PC-3 (cell line): ENCODE data around the gene DDO. TPM values are rescaled to one million over a fixed set of nuclear protein-coding genes. Genes with fewer than 3 reads are reported as not detected.

Experiments
- ATAC-seq: fragments of 200-7000 bp; cut with Tn5 transposase; 2 replicates; pipeline ENCODE4 v1.9.1; 2020; ENCODE audit warnings: mild to moderate bottlenecking, moderate library complexity
- BruUV-seq: library from RNA; stranded (reverse); fragments of 400-500 nt; replicated peaks from 2 replicates; lab custom pipeline; 2021; lab: Mats Ljungman, UMichigan
- CTCF ChIA-PET: fragments of 300-600 bp; sonication (Branson Sonifier 250); formaldehyde crosslinking; loops from one replicate; lab custom pipeline; 2022; ENCODE audit warnings: antibody characterized with exemption; lab: Charles Lee
- POLR2A ChIA-PET: fragments of 300-600 bp; sonication (Branson Sonifier 250); formaldehyde crosslinking; loops from one replicate; lab custom pipeline; 2022; ENCODE audit warnings: antibody characterized with exemption; ENCODE audit not compliant: unreplicated experiment; lab: Charles Lee
- DNase-seq: peaks from one replicate; pipeline ENCODE4 v3.0.0-alpha.2; 2015
- H2AFZ ChIP-seq: fragments of 300-600 bp; sonication (generic); 2 replicates; pipeline ENCODE4 v1.6.0; 2016; ENCODE audit warnings: antibody characterized with exemption, low read length
- H3F3A ChIP-seq: fragments of 300-600 bp; sonication (generic); one replicate; pipeline ENCODE4 v1.6.0; 2017; ENCODE audit warnings: antibody characterized with exemption, low read length, control low read depth, mild to moderate bottlenecking; ENCODE audit not compliant: unreplicated experiment
- H3K27ac ChIP-seq: fragments of 300-600 bp; sonication (generic); 2 replicates; pipeline ENCODE4 v1.5.1; 2016; ENCODE audit warnings: mild to moderate bottlenecking, low read length
- H3K27me3 ChIP-seq: fragments of 300-600 bp; sonication (generic); 2 replicates; pipeline ENCODE4 v1.6.1; 2016; ENCODE audit warnings: low read length, mixed read lengths
- H3K36me3 ChIP-seq: fragments of 300-600 bp; sonication (generic); 2 replicates; pipeline ENCODE4 v1.6.1; 2016; ENCODE audit warnings: low read depth, mixed run types, low read length, mixed read lengths
- H3K4me1 ChIP-seq: fragments of 300-600 bp; sonication (generic); 2 replicates; pipeline ENCODE4 v1.5.1; 2016; ENCODE audit warnings: low read length; ENCODE audit not compliant: insufficient read depth
- H3K4me2 ChIP-seq: fragments of 300-600 bp; sonication (generic); 2 replicates; pipeline ENCODE4 v1.6.0; 2016; ENCODE audit warnings: low read length
- H3K4me3 ChIP-seq: fragments of 300-600 bp; sonication (generic); 2 replicates; pipeline ENCODE4 v1.5.1; 2016; ENCODE audit warnings: mild to moderate bottlenecking, low read length, mixed read lengths
- H3K79me2 ChIP-seq: fragments of 300-600 bp; sonication (generic); 2 replicates; pipeline ENCODE4 v1.6.1; 2017; ENCODE audit warnings: low read length, mixed read lengths
- H3K9ac ChIP-seq: fragments of 300-600 bp; sonication (generic); 2 replicates; pipeline ENCODE4 v1.6.0; 2016; ENCODE audit warnings: mild to moderate bottlenecking, low read length
- H3K9me2 ChIP-seq: fragments of 300-600 bp; sonication (generic); replicated peaks from 2 replicates; pipeline ENCODE4 v1.6.1; 2016; ENCODE audit warnings: mixed run types, low read length, mixed read lengths
- H3K9me3 ChIP-seq: fragments of 300-600 bp; sonication (generic); 2 replicates; pipeline ENCODE4 v1.6.1; 2016; ENCODE audit warnings: low read length, mixed read lengths
- H4K20me1 ChIP-seq: fragments of 300-600 bp; sonication (generic); 2 replicates; pipeline ENCODE4 v1.6.1; 2016; ENCODE audit warnings: low read length, mixed read lengths
- EZH2 ChIP-seq: fragments of 300-600 bp; sonication (generic); IDR thresholded peaks from one replicate; pipeline ENCODE4 v1.6.1; 2017; ENCODE audit warnings: antibody characterized with exemption, mild to moderate bottlenecking, low read length; ENCODE audit not compliant: unreplicated experiment
- EZH2phosphoT487 ChIP-seq: fragments of 300-600 bp; sonication (generic); IDR thresholded peaks from 2 replicates; pipeline ENCODE4 v1.6.1; 2018; ENCODE audit warnings: mild to moderate bottlenecking, antibody characterized with exemption, low read length, borderline replicate concordance
- intact Hi-C: fragments of 100-400 bp; cut with micrococcal nuclease; formaldehyde crosslinking; loops from 2 replicates; pipeline ENCODE4 v1.9.0; 2023
- total RNA-seq: library from RNA; depleted of rRNA; stranded (reverse); fragments of >200 nt; gene quantifications from 2 replicates; pipeline ENCODE4 v1.2.3, GENCODE V29; 2014
- TF ChIP-seq, protein P1 (sequence below): fragments of 300-600 bp; sonication (generic); conservative IDR thresholded peaks from 2 replicates; pipeline ENCODE4 v1.5.1; 2017; ENCODE audit warnings: antibody characterized with exemption, low read depth, mild to moderate bottlenecking, low read length

The DDO gene
- total RNA-seq, 1 experiment from 2014 or later: not detected

DNA sequence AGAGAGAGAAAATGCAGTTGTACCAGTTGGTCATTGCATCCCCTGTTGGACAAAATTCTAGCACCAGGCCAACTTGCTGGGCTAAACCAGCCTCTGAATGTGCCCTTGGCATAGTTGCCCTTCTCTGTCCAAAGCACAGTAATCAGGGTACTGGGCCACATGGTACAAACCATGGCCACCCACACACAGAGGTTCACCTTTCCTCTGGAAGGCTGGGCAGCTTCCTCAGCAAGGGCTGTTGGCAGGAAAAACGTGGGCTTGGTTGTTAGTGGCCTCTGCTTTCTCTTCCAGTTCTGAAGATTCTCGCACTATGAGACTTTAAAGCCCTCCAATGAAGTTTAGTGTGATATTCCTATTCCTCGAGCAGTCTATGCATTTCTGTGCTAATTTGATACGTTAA lies 706 bp downstream of the DDO start:
- no peaks in the 10 kb centered on the region for H3K79me2 ChIP-seq
- no peak for DNase-seq
- no peak overlapping the region for H3K4me3 ChIP-seq
- H3K36me3 ChIP-seq: no peaks in the 10 kb centered on the region
- ATAC-seq: no peak
- H3K27ac ChIP-seq: no peak overlapping the region
- no peaks in the 10 kb centered on the region for H3K9me3 ChIP-seq
- no peak overlapping the region for H3K4me2 ChIP-seq
- no peaks in the 10 kb centered on the region for H3K27me3 ChIP-seq
- no peak overlapping the region for H3K9ac ChIP-seq
- no peaks in the 10 kb centered on the region for H3K9me2 ChIP-seq
- H3K4me1 ChIP-seq: no peaks in the 10 kb centered on the region
- H4K20me1 ChIP-seq: no peaks in the 10 kb centered on the region
- BruUV-seq: no TSS peak
- H2AFZ ChIP-seq: no peak overlapping the region
- H3F3A ChIP-seq: no peaks in the 10 kb centered on the region
- CTCF ChIA-PET: no interaction called here
- intact Hi-C loops: no loop called here
- no peak for TF ChIP-seq EZH2phosphoT487
- no peak for TF ChIP-seq EZH2
- TF ChIP-seq, protein P1, sequence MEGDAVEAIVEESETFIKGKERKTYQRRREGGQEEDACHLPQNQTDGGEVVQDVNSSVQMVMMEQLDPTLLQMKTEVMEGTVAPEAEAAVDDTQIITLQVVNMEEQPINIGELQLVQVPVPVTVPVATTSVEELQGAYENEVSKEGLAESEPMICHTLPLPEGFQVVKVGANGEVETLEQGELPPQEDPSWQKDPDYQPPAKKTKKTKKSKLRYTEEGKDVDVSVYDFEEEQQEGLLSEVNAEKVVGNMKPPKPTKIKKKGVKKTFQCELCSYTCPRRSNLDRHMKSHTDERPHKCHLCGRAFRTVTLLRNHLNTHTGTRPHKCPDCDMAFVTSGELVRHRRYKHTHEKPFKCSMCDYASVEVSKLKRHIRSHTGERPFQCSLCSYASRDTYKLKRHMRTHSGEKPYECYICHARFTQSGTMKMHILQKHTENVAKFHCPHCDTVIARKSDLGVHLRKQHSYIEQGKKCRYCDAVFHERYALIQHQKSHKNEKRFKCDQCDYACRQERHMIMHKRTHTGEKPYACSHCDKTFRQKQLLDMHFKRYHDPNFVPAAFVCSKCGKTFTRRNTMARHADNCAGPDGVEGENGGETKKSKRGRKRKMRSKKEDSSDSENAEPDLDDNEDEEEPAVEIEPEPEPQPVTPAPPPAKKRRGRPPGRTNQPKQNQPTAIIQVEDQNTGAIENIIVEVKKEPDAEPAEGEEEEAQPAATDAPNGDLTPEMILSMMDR: no peak
- POLR2A ChIA-PET: no interaction called here

- no peak overlapping the region for H2AFZ ChIP-seq
- DNase-seq: no peak
- ATAC-seq: no peak
- no peaks in the 10 kb centered on the region for H3K9me3 ChIP-seq
- H3K27ac ChIP-seq: no peak overlapping the region
- H3K27me3 ChIP-seq: peaks cover 10% of the 10 kb centered on the region; the same call in 1 of the 2 replicates
- no peak overlapping the region for H3K4me3 ChIP-seq
- H3K9me2 ChIP-seq: no peaks in the 10 kb centered on the region
- no TSS peak for BruUV-seq
- no peaks in the 10 kb centered on the region for H4K20me1 ChIP-seq
- no peak overlapping the region for H3K4me2 ChIP-seq
- intact Hi-C loops: no loop called here
- no peaks in the 10 kb centered on the region for H3K36me3 ChIP-seq
- TF ChIP-seq EZH2: no peak
- TF ChIP-seq, protein P1: no peak
- no peak for TF ChIP-seq EZH2phosphoT487
- no peaks in the 10 kb centered on the region for H3F3A ChIP-seq
- ChIA-PET POLR2A (no interaction called here), CTCF (no interaction called here)
- no peaks in the 10 kb centered on the region for H3K4me1 ChIP-seq
- H3K79me2 ChIP-seq: no peaks in the 10 kb centered on the region
- H3K9ac ChIP-seq: no peak overlapping the region
These were observed 3.0 kb downstream of the DDO start for GRCh38 chr6:110412360-110412759.

DNA sequence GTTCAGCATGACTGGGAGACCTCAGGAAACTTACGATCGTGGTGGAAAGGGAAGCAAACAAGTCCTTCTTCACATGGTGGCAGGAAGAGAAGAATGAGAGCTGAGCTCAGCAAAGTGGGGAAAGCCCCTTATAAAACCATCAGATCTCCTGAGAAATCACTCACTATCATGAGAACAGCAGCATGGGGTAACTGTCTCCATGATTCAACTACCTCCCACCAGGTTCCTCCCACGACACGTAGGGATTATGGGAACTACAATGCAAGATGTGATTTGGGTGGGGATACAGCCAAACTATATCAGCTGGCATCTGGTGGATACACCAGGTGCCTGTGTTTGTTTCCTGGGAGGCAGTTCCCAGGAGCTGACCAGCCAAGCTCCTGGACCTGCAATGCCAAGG lies 4.9 kb downstream of the DDO start:
- TF ChIP-seq EZH2 (no peak), EZH2phosphoT487 (no peak)
- TF ChIP-seq, protein P1: no peak
- Histone ChIP-seq H3K9me3 (no peaks in the 10 kb centered on the region), H3K4me2 (no peak overlapping the region), H3K4me3 (no peak overlapping the region), H3K27me3 (peaks cover 10% of the 10 kb centered on the region; the same call in 1 of the 2 replicates), H3F3A (no peaks in the 10 kb centered on the region), H3K27ac (no peak overlapping the region), H3K79me2 (no peaks in the 10 kb centered on the region), H3K36me3 (no peaks in the 10 kb centered on the region), H3K9me2 (no peaks in the 10 kb centered on the region), H3K9ac (no peak overlapping the region), H3K4me1 (no peaks in the 10 kb centered on the region), H2AFZ (no peak overlapping the region), H4K20me1 (no peaks in the 10 kb centered on the region)
- intact Hi-C loops: no loop called here
- ATAC-seq: no peak
- no TSS peak for BruUV-seq
- no peak for DNase-seq
- POLR2A ChIA-PET: no interaction called here
- CTCF ChIA-PET: no interaction called here
